BJ (cell line): ENCODE data around the gene C1orf52. TPM values are rescaled to one million over a fixed set of nuclear protein-coding genes. Genes with fewer than 3 reads are reported as not detected.

Experiments
- CTCF ChIA-PET: fragments of 350-600 bp; formaldehyde crosslinking; extraction: SDS; loops from one replicate; lab custom pipeline; 2021; ENCODE audit warnings: antibody characterized with exemption, inconsistent platforms; lab: Yijun Ruan, JAX
- POLR2A ChIA-PET: fragments of 300-600 bp; sonication (Branson Sonifier 250); formaldehyde crosslinking; extraction: SDS; loops from one replicate; lab custom pipeline; 2021; ENCODE audit warnings: antibody characterized with exemption; lab: Charles Lee
- DNase-seq: peaks from one replicate; pipeline ENCODE4 v3.0.0-alpha.2; 2011; ENCODE audit warnings: low read depth
- H3K27me3 ChIP-seq: 2 replicates; pipeline ENCODE4 v1.6.0; 2011; ENCODE audit warnings: low read length; ENCODE audit not compliant: control insufficient read depth, insufficient read depth
- H3K36me3 ChIP-seq: 2 replicates; pipeline ENCODE4 v1.5.1; 2011; ENCODE audit warnings: low read length; ENCODE audit not compliant: control insufficient read depth, insufficient read depth
- H3K4me3 ChIP-seq: 2 replicates; pipeline ENCODE4 v1.5.1; 2011; ENCODE audit warnings: low read depth, mild to moderate bottlenecking, control low read depth, low read length
- CTCF ChIP-seq: IDR thresholded peaks from 2 replicates; pipeline ENCODE4 v1.5.1; 2011; ENCODE audit warnings: low read depth, mild to moderate bottlenecking, control low read depth, inconsistent platforms, low read length, moderate library complexity; ENCODE audit not compliant: insufficient read depth
- polyA plus RNA-seq: library from polyadenylated mRNA; depleted of rRNA; stranded (reverse); fragments of >200 nt; gene quantifications from 2 replicates; pipeline ENCODE4 v1.2.3, GENCODE V29; 2011

The C1orf52 gene
- polyA plus RNA-seq, 1 experiment, result 29.6 TPM

- POLR2A ChIA-PET, result no interaction called here
Measured at GRCh38 chr1:85279458-85280080, 20.1 kb upstream of the C1orf52 start.

GRCh38 chr1:85278853-85279314, 19.4 kb upstream of the C1orf52 start:
- H3K27me3 ChIP-seq, result no peaks in the 10 kb centered on the region
- POLR2A ChIA-PET, result no interaction called here
- no peak for TF ChIP-seq CTCF
- H3K36me3 ChIP-seq, result no peaks in the 10 kb centered on the region
- peak; percentile 88 for DNase-seq
- CTCF ChIA-PET, result interaction anchor here (1.4 to 10.2 kb wide), 3 partner anchors 8 to 30 kb away, joined by 3 to 74 read pairs (median 6); partner anchors contain the start of gene C1orf52
- H3K4me3 ChIP-seq, result no peak overlapping the region

More at GRCh38 chr1:85279458-85280080, 20.1 kb upstream of the C1orf52 start:
- no peaks in the 10 kb centered on the region for H3K36me3 ChIP-seq
- CTCF ChIA-PET, result interaction anchor here (1.2 to 10.2 kb wide), 3 partner anchors 9 to 20 kb away, joined by 3 to 74 read pairs (median 6); partner anchors contain the start of gene C1orf52
- H3K27me3 ChIP-seq, result no peaks in the 10 kb centered on the region
- H3K4me3 ChIP-seq, result no peak overlapping the region
- DNase-seq, result no peak
- no peak for TF ChIP-seq CTCF

GRCh38 chr1:85277802-85278201, 18.3 kb upstream of the C1orf52 start:
- POLR2A ChIA-PET, result no interaction called here
- Histone ChIP-seq H3K4me3 (no peak overlapping the region), H3K36me3 (no peaks in the 10 kb centered on the region), H3K27me3 (no peaks in the 10 kb centered on the region)
- DNase-seq, result no peak
- CTCF ChIA-PET, result interaction anchor here (0.5 to 10.2 kb wide), 4 partner anchors 15 to 337 kb away, joined by 3 to 74 read pairs (median 3); partner anchors contain the start of gene C1orf52
- TF ChIP-seq CTCF, result no peak

GRCh38 chr1:85276978-85277639, 17.6 kb upstream of the C1orf52 start:
- no peaks in the 10 kb centered on the region for H3K36me3 ChIP-seq
- peak overlapping the region; percentile 41 for H3K4me3 ChIP-seq
- no peaks in the 10 kb centered on the region for H3K27me3 ChIP-seq
- CTCF ChIA-PET, result interaction anchor here (1.0 to 10.2 kb wide), 7 partner anchors 8 to 31 kb away, joined by 3 to 74 read pairs (median 3); partner anchors contain the start of gene C1orf52
- no peak for TF ChIP-seq CTCF
- no peak for DNase-seq
- POLR2A ChIA-PET, result interaction anchor here (0.6 to 1.3 kb wide), 4 partner anchors 18 to 304 kb away, joined by 4 read pairs; partner anchors contain the start of genes C1orf52 and CCN1
